ENCODE results near the gene AAK1. TPM values are rescaled to one million over a fixed set of nuclear protein-coding genes. Genes with fewer than 3 reads are reported as not detected.
"Not testable (repeated sequence)": the region's sequence is repeated elsewhere in the genome, so short reads cannot be mapped to it uniquely, and the experiment has no call there.

Gene AAK1
- total RNA-seq, 2 experiments from 2014 or later: 95.2 to 99.3 TPM

- POLR2A ChIA-PET: interaction anchor here (0.6 kb wide), 1 partner anchor 27 kb away, joined by 4 read pairs; no protein-coding TSS in a partner anchor
These were observed 186.5 kb downstream of the AAK1 start for GRCh38 chr2:69456950-69457445.

GRCh38 chr2:69456154-69456553 lies 187.4 kb downstream of the AAK1 start:
- Mint-ChIP-seq H3K9me3 (no peaks in the 10 kb centered on the region), H3K4me1 (ENCODE audit: low read depth) (peaks cover 22% of the 10 kb centered on the region), H3K36me3 (peaks cover 4% of the 10 kb centered on the region), H3K27ac (no peak overlapping the region), H3K27me3 (no peaks in the 10 kb centered on the region), H3K4me3 (no peak overlapping the region)
- intact Hi-C loops (cut with micrococcal nuclease): no loop called here
- ChIA-PET POLR2A (no interaction called here), CTCF (interaction anchor here (0.7 kb wide), 1 partner anchor 9 kb away, joined by 3 read pairs; no protein-coding TSS in a partner anchor)
- DNase-seq: no peak

More at GRCh38 chr2:69456950-69457445, 186.5 kb downstream of the AAK1 start:
- no peak for DNase-seq
- H3K27me3 Mint-ChIP-seq: no peaks in the 10 kb centered on the region
- CTCF ChIA-PET: no interaction called here
- H3K36me3 Mint-ChIP-seq: peaks cover 9% of the 10 kb centered on the region
- H3K4me1 Mint-ChIP-seq (ENCODE audit: low read depth): peaks cover 22% of the 10 kb centered on the region
- H3K27ac Mint-ChIP-seq: no peak overlapping the region
- intact Hi-C loops (cut with micrococcal nuclease): no loop called here
- H3K9me3 Mint-ChIP-seq: no peaks in the 10 kb centered on the region
- H3K4me3 Mint-ChIP-seq: no peak overlapping the region

GRCh38 chr2:69454976-69455375 lies 188.6 kb downstream of the AAK1 start:
- DNase-seq: no peak
- Mint-ChIP-seq H3K9me3 (no peaks in the 10 kb centered on the region), H3K27ac (no peak overlapping the region), H3K4me3 (no peak overlapping the region), H3K27me3 (no peaks in the 10 kb centered on the region), H3K36me3 (peaks cover 1% of the 10 kb centered on the region), H3K4me1 (ENCODE audit: low read depth) (peaks cover 22% of the 10 kb centered on the region)
- ChIA-PET CTCF (no interaction called here), POLR2A (no interaction called here)
- intact Hi-C loops (cut with micrococcal nuclease): no loop called here

GRCh38 chr2:69453475-69454129 lies 189.9 kb downstream of the AAK1 start:
- intact Hi-C loops (cut with micrococcal nuclease): loop anchor here (1.0 kb wide), 1 partner anchor 16 kb away; the partner anchor contains the start of gene NFU1
- H3K9me3 Mint-ChIP-seq: no peaks in the 10 kb centered on the region
- no peaks in the 10 kb centered on the region for H3K36me3 Mint-ChIP-seq
- peaks cover 22% of the 10 kb centered on the region for H3K4me1 Mint-ChIP-seq (ENCODE audit: low read depth)
- ChIA-PET POLR2A (interaction anchor here (1.8 kb wide), 1 partner anchor 16 kb away, joined by 10 read pairs; the partner anchor contains the start of gene NFU1), CTCF (interaction anchor here (0.6 to 1.7 kb wide), 4 partner anchors 14 to 111 kb away, joined by 3 to 6 read pairs (median 4); partner anchors contain the start of gene NFU1)
- peak; percentile 57 for DNase-seq
- no peaks in the 10 kb centered on the region for H3K27me3 Mint-ChIP-seq
- H3K4me3 Mint-ChIP-seq: no peak overlapping the region
- H3K27ac Mint-ChIP-seq: no peak overlapping the region

- Mint-ChIP-seq H3K27me3 (no peaks in the 10 kb centered on the region), H3K36me3 (no peaks in the 10 kb centered on the region), H3K27ac (no peak overlapping the region), H3K9me3 (no peaks in the 10 kb centered on the region), H3K4me3 (no peak overlapping the region), H3K4me1 (ENCODE audit: low read depth) (peaks cover 22% of the 10 kb centered on the region)
- intact Hi-C loops (cut with micrococcal nuclease): loop anchor here (1.0 kb wide), 1 partner anchor 15 kb away; the partner anchor contains the start of gene NFU1
- ChIA-PET CTCF (interaction anchor here (1.7 kb wide), 1 partner anchor 16 kb away, joined by 6 read pairs; the partner anchor contains the start of gene NFU1), POLR2A (interaction anchor here (1.8 kb wide), 1 partner anchor 15 kb away, joined by 10 read pairs; the partner anchor contains the start of gene NFU1)
- DNase-seq: no peak
These were observed 190.9 kb downstream of the AAK1 start for GRCh38 chr2:69452687-69453086.

GRCh38 chr2:69450735-69451416 lies 192.7 kb downstream of the AAK1 start:
- ChIA-PET POLR2A (no interaction called here), CTCF (interaction anchor here (0.7 kb wide), 1 partner anchor 14 kb away, joined by 3 read pairs; the partner anchor contains the start of gene NFU1)

GRCh38 chr2:69449906-69450305 lies 193.6 kb downstream of the AAK1 start:
- intact Hi-C loops (cut with micrococcal nuclease): no loop called here
- Mint-ChIP-seq H3K9me3 (no peaks in the 10 kb centered on the region), H3K36me3 (no peaks in the 10 kb centered on the region), H3K4me3 (no peak overlapping the region), H3K4me1 (ENCODE audit: low read depth) (peaks cover 19% of the 10 kb centered on the region), H3K27me3 (no peaks in the 10 kb centered on the region), H3K27ac (no peak overlapping the region)
- ChIA-PET CTCF (no interaction called here), POLR2A (no interaction called here)
- DNase-seq: no peak

More at GRCh38 chr2:69450735-69451416, 192.7 kb downstream of the AAK1 start:
- no peak for DNase-seq
- intact Hi-C loops (cut with micrococcal nuclease): no loop called here
- Mint-ChIP-seq H3K36me3 (no peaks in the 10 kb centered on the region), H3K4me3 (no peak overlapping the region), H3K27ac (no peak overlapping the region), H3K4me1 (ENCODE audit: low read depth) (peaks cover 22% of the 10 kb centered on the region), H3K27me3 (no peaks in the 10 kb centered on the region), H3K9me3 (no peaks in the 10 kb centered on the region)

GRCh38 chr2:69443673-69444072 lies 199.9 kb downstream of the AAK1 start:
- H3K27ac Mint-ChIP-seq; H3K36me3 Mint-ChIP-seq; DNase-seq; intact Hi-C loops (cut with micrococcal nuclease); H3K27me3 Mint-ChIP-seq; H3K4me3 Mint-ChIP-seq; H3K4me1 Mint-ChIP-seq (ENCODE audit: low read depth); POLR2A ChIA-PET: not testable (repeated sequence)
- H3K9me3 Mint-ChIP-seq: peaks cover 11% of the 10 kb centered on the region
- CTCF ChIA-PET: interaction anchor here (0.6 kb wide), 1 partner anchor 43 kb away, joined by 4 read pairs; no protein-coding TSS in a partner anchor

- DNase-seq: peak; percentile 16
- CTCF ChIA-PET: interaction anchor here (1.1 to 1.3 kb wide), 2 partner anchors 14 to 285 kb away, joined by 3 read pairs; no protein-coding TSS in a partner anchor
- H3K27me3 Mint-ChIP-seq, POLR2A ChIA-PET, H3K4me3 Mint-ChIP-seq, H3K36me3 Mint-ChIP-seq, H3K27ac Mint-ChIP-seq: not testable (repeated sequence)
- intact Hi-C loops (cut with micrococcal nuclease): loop anchor here (10.0 kb wide), 1 partner anchor 275 kb away; no protein-coding TSS in a partner anchor
- peaks cover 22% of the 10 kb centered on the region for H3K4me1 Mint-ChIP-seq (ENCODE audit: low read depth)
- H3K9me3 Mint-ChIP-seq: peaks cover 11% of the 10 kb centered on the region
These were observed 204.0 kb downstream of the AAK1 start for GRCh38 chr2:69439499-69439898.

- CTCF ChIA-PET: interaction anchor here (1.5 kb wide), 1 partner anchor 76 kb away, joined by 3 read pairs; no protein-coding TSS in a partner anchor
- Mint-ChIP-seq H3K36me3 (peaks cover 3% of the 10 kb centered on the region), H3K4me1 (ENCODE audit: low read depth) (peaks cover 24% of the 10 kb centered on the region), H3K27me3 (no peaks in the 10 kb centered on the region), H3K4me3 (no peak overlapping the region), H3K9me3 (peaks cover 11% of the 10 kb centered on the region), H3K27ac (peak overlapping the region; percentile 51)
- intact Hi-C loops (cut with micrococcal nuclease): loop anchor here (10.0 kb wide), 1 partner anchor 276 kb away; no protein-coding TSS in a partner anchor
- POLR2A ChIA-PET: no interaction called here
- no peak for DNase-seq
These were observed 205.0 kb downstream of the AAK1 start for GRCh38 chr2:69438580-69438979.

- CTCF ChIA-PET: interaction anchor here (0.8 to 2.5 kb wide), 21 partner anchors 10 to 856 kb away, joined by 3 to 28 read pairs (median 3); partner anchors contain the start of gene SNRPG
- H3K27ac Mint-ChIP-seq: peak overlapping the region; percentile 91
- H3K4me1 Mint-ChIP-seq (ENCODE audit: low read depth): peaks cover 24% of the 10 kb centered on the region
- DNase-seq: no peak
- no peaks in the 10 kb centered on the region for H3K27me3 Mint-ChIP-seq
- POLR2A ChIA-PET: interaction anchor here (0.5 to 2.1 kb wide), 15 partner anchors 9 to 856 kb away, joined by 3 to 11 read pairs (median 4); partner anchors contain the start of genes AAK1 and SNRPG
- H3K4me3 Mint-ChIP-seq: peak overlapping the region; percentile 95
- intact Hi-C loops (cut with micrococcal nuclease): loop anchor here (1.0 to 10.0 kb wide), 7 partner anchors 16 to 392 kb away; partner anchors contain the start of genes AAK1, GFPT1 and GMCL1
- H3K9me3 Mint-ChIP-seq: peaks cover 11% of the 10 kb centered on the region
- peaks cover 3% of the 10 kb centered on the region for H3K36me3 Mint-ChIP-seq
These were observed 205.8 kb downstream of the AAK1 start for GRCh38 chr2:69437751-69438154.

All from activated CD4-positive, alpha-beta memory T cell treated with anti-CD3 and anti-CD28 coated beads for 36 hours (primary cell).